HG03457 (cell line): ENCODE data around the gene DLX4.

Source experiments
- ATAC-seq: cut with Tn5 transposase; IDR thresholded peaks from one replicate; pipeline ENCODE4 v1.9.1; 2021; ENCODE audit warnings: moderate number of reproducible peaks; ENCODE audit not compliant: unreplicated experiment

Gene DLX4

GRCh38 chr17:49985310-49985990 lies 16.5 kb downstream of the DLX4 start:
- no peak for ATAC-seq

- ATAC-seq: no peak
Observed at GRCh38 chr17:49986396-49987289, 17.7 kb downstream of the DLX4 start.

- ATAC-seq: no peak
Observed at GRCh38 chr17:49987290-49987585, 18.2 kb downstream of the DLX4 start.

- no peak for ATAC-seq
Observed at GRCh38 chr17:49987681-49988441, 18.9 kb downstream of the DLX4 start.

- no peak for ATAC-seq
Observed at GRCh38 chr17:49989518-49989880, 20.5 kb downstream of the DLX4 start.

GRCh38 chr17:49990331-49990730 lies 21.3 kb downstream of the DLX4 start:
- no peak for ATAC-seq

- ATAC-seq: no peak
Observed at GRCh38 chr17:49990921-49991320, 21.9 kb downstream of the DLX4 start.

GRCh38 chr17:49991409-49991808 lies 22.4 kb downstream of the DLX4 start:
- ATAC-seq: no peak

- no peak for ATAC-seq
Observed at GRCh38 chr17:49992191-49992932, 23.4 kb downstream of the DLX4 start.

GRCh38 chr17:49992933-49993422 lies 24.0 kb downstream of the DLX4 start:
- ATAC-seq: no peak

GRCh38 chr17:49993423-49994060 lies 24.6 kb downstream of the DLX4 start:
- no peak for ATAC-seq

GRCh38 chr17:49994085-49995054 lies 25.4 kb downstream of the DLX4 start:
- ATAC-seq: no peak

- no peak for ATAC-seq
Observed at GRCh38 chr17:49995055-49995738, 26.2 kb downstream of the DLX4 start, which contains the start of gene DLX3. Gene DLX3, minus strand, starts transcription at chr17:49995224. Its CDS starts 226 bp downstream, at chr17:49994998.

- ATAC-seq: no peak
Observed at GRCh38 chr17:49996121-49996494, 27.1 kb downstream of the DLX4 start.

GRCh38 chr17:49996495-49997300 lies 27.7 kb downstream of the DLX4 start:
- no peak for ATAC-seq

- ATAC-seq: no peak
Observed at GRCh38 chr17:49997301-49997650, 28.3 kb downstream of the DLX4 start.

GRCh38 chr17:49997773-49998703 lies 29.0 kb downstream of the DLX4 start:
- no peak for ATAC-seq
